OCI-LY7 (cell line): ENCODE results near the gene P2RX1.

Source experiments
- EZH2phosphoT487 ChIP-seq: fragments of 200-600 bp; sonication (generic); IDR thresholded peaks from 2 replicates; pipeline ENCODE4 v1.6.1; 2018; ENCODE audit warnings: low read depth, borderline replicate concordance, mild to moderate bottlenecking, mixed run types, antibody characterized with exemption, low read length, moderate library complexity, mixed read lengths
- TF ChIP-seq, protein P1 (sequence below): fragments of 200-600 bp; sonication (generic); conservative IDR thresholded peaks from 2 replicates; pipeline ENCODE4 v1.5.1; 2014; ENCODE audit warnings: mild to moderate bottlenecking, antibody characterized with exemption, low read length, moderate library complexity, mixed read lengths

DNA sequence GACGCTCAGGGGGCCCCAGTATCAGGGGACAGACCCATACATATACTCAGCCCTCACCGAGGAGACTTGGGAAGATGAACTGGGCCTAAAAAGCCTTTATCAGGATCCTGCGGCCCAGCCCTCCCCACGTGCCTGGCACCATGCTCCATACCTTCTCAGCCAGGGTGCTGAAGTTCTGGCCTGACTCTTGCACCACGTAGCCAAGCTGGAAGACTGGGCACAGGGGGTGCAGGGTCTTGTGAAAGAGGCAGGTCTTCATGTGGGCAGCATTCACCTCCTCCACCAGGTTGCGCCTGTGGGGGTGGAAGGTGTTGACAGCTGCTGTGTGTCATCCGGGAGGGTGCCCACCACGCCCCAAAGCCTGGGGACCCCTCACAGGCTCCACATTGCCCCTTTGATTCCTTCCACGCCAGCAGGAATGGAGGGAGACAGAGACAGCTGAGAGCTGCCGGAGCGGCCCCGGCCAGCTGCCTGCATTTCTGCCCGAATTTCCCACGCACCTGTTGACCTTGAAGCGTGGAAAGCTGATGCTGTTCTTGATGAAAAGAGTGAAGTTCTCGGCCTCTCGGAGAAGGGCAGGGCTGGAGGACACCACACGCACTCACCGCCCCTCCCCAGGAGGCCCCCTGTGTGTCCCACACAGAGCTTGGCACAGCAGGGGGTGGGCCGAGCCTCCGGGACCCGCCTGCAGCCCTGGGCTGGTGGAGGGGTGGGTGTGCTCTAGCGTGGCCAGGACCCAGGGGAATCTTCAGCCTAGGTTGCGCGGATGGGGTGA lies 13.0 kb downstream of the P2RX1 start:
- TF ChIP-seq, protein P1, sequence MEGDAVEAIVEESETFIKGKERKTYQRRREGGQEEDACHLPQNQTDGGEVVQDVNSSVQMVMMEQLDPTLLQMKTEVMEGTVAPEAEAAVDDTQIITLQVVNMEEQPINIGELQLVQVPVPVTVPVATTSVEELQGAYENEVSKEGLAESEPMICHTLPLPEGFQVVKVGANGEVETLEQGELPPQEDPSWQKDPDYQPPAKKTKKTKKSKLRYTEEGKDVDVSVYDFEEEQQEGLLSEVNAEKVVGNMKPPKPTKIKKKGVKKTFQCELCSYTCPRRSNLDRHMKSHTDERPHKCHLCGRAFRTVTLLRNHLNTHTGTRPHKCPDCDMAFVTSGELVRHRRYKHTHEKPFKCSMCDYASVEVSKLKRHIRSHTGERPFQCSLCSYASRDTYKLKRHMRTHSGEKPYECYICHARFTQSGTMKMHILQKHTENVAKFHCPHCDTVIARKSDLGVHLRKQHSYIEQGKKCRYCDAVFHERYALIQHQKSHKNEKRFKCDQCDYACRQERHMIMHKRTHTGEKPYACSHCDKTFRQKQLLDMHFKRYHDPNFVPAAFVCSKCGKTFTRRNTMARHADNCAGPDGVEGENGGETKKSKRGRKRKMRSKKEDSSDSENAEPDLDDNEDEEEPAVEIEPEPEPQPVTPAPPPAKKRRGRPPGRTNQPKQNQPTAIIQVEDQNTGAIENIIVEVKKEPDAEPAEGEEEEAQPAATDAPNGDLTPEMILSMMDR: no peak
- TF ChIP-seq EZH2phosphoT487: no peak
